Lower leg skin (tissue), 4 donors: ENCODE results near the gene NR5A2. TPM values are rescaled to one million over a fixed set of nuclear protein-coding genes. Genes with fewer than 3 reads are reported as not detected.

Experiments used
- DNase-seq, 2 donors: peaks; one replicate each; pipeline ENCODE4 v3.0.0-alpha.2; 2019; ENCODE audit warnings: low spot score in 2 of 2
- H3K4me3 ChIP-seq: fragments of 200-600 bp; sonication (generic); 2 replicates; pipeline ENCODE4 v1.5.1; 2017; ENCODE audit warnings: mild to moderate bottlenecking, low read depth; ENCODE audit not compliant: poor library complexity, severe bottlenecking
- POLR2A ChIP-seq, 2 donors: fragments of 450-650 bp; IDR thresholded peaks; one replicate each; pipeline ENCODE4 v1.6.1; 2016 to 2017; ENCODE audit warnings: antibody characterized with exemption in 2 of 2, mild to moderate bottlenecking in 1 of 2, moderate library complexity in 1 of 2
- WGBS, 2 donors: methylation state at CpG; one replicate each; pipeline ENCODE4 v1.1.5; 2018; 5-methylcytosine and 5-hydroxymethylcytosine counted together
- intact Hi-C: fragments of 100-400 bp; cut with DNase I; formaldehyde crosslinking; loops from one replicate; pipeline ENCODE4 v1.15.0; 2023; ENCODE audit warnings: low total_unique reads
- total RNA-seq, 4 donors: library from RNA; depleted of rRNA; stranded (reverse); fragments of >200 nt; gene quantifications; one replicate each; pipeline ENCODE4 v1.1.0, GENCODE V29; 2016
- TF ChIP-seq, protein P1 (sequence below), 3 donors: fragments of 450-650 bp; IDR thresholded peaks; one replicate each; pipeline ENCODE4 v1.5.1; 2016; ENCODE audit warnings: antibody characterized with exemption in 3 of 3, mild to moderate bottlenecking in 3 of 3, moderate library complexity in 2 of 3

NR5A2 gene
- total RNA-seq, 4 donors from 2014 or later, result 0.59 to 2.4 (median 1.2) TPM

DNA sequence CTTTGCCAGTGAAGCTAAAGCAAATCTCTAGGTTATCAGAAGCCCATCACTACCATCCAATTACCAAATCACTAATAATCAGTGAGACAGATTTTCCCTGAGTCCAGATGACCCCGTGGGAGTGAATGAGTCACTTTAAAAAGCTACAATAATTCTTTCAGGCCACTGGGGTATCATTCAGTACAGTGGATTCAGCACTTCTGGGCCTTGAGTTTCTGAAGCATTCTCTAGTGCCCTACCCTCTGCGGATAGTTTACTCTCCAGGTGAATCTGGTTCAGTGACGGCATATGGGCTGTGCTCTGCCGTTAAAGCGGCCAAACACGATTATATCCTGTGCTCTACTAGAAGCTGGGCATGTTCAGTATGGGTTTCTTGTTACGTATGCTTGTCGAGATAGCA is 26.1 kb downstream of the NR5A2 start:
- 70 to 71% methylated on average over 8 of the region's 8 CpGs for WGBS, 2 donors
- H3K4me3 ChIP-seq, result no peak overlapping the region
- intact Hi-C loops, result no loop called here
- no peak for DNase-seq
- TF ChIP-seq, protein P1, sequence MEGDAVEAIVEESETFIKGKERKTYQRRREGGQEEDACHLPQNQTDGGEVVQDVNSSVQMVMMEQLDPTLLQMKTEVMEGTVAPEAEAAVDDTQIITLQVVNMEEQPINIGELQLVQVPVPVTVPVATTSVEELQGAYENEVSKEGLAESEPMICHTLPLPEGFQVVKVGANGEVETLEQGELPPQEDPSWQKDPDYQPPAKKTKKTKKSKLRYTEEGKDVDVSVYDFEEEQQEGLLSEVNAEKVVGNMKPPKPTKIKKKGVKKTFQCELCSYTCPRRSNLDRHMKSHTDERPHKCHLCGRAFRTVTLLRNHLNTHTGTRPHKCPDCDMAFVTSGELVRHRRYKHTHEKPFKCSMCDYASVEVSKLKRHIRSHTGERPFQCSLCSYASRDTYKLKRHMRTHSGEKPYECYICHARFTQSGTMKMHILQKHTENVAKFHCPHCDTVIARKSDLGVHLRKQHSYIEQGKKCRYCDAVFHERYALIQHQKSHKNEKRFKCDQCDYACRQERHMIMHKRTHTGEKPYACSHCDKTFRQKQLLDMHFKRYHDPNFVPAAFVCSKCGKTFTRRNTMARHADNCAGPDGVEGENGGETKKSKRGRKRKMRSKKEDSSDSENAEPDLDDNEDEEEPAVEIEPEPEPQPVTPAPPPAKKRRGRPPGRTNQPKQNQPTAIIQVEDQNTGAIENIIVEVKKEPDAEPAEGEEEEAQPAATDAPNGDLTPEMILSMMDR (IDR thresholded peaks at IDR 0.05), result no peak
- no peak for TF ChIP-seq POLR2A (IDR thresholded peaks at IDR 0.05)

DNA sequence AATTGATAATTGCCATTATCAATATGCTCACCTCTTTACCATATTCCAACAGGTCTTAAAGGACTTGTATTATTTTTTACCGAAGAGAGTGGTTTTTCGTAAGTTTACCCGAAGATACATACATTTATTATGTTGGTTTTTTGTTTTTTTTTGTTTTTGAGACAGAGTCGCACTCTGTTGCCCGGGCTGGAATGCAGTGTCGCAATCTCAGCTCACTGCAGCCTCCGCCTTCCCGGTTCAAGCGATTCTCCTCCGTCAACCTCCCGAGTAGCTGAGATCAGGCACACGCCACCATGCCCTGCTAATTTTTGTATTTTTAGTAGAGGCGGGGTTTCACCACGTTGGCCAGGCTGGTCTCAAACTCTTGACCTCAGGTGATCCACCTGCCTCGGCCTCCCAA is 30.8 kb downstream of the NR5A2 start:
- 90 to 92% methylated on average over 15 of the region's 15 CpGs for WGBS, 2 donors
- TF ChIP-seq, protein P1 (IDR thresholded peaks at IDR 0.05), result no peak
- TF ChIP-seq POLR2A (IDR thresholded peaks at IDR 0.05), result no peak

DNA sequence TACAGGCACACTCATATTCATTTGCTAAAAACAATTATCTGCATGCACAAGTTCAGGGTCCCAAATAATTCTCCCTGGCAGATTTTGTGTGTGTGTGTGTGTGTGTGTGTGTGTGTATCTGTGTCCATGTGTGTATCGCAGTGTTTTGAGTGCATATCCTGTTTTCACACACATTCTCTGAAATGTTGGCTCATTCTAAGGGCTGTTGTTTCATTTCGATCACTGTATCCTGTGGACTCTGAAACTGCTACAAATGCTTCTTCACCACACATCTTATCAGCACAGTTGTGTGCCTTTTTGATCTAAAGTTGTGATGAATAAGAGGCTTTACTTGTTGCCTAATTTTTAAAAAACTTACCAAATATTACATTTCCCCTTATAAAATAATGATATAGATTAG is 34.6 kb downstream of the NR5A2 start:
- intact Hi-C loops, result no loop called here
- DNase-seq, result no peak
- WGBS, 2 donors, result 61 to 66% methylated on average over 2 of the region's 2 CpGs
- no peak overlapping the region for H3K4me3 ChIP-seq
- TF ChIP-seq POLR2A (IDR thresholded peaks at IDR 0.05), result no peak
- TF ChIP-seq, protein P1 (IDR thresholded peaks at IDR 0.05), result no peak

More for the DNA sequence above, 30.8 kb downstream of the NR5A2 start:
- no peak for DNase-seq
- intact Hi-C loops, result no loop called here
- H3K4me3 ChIP-seq, result no peak overlapping the region

DNA sequence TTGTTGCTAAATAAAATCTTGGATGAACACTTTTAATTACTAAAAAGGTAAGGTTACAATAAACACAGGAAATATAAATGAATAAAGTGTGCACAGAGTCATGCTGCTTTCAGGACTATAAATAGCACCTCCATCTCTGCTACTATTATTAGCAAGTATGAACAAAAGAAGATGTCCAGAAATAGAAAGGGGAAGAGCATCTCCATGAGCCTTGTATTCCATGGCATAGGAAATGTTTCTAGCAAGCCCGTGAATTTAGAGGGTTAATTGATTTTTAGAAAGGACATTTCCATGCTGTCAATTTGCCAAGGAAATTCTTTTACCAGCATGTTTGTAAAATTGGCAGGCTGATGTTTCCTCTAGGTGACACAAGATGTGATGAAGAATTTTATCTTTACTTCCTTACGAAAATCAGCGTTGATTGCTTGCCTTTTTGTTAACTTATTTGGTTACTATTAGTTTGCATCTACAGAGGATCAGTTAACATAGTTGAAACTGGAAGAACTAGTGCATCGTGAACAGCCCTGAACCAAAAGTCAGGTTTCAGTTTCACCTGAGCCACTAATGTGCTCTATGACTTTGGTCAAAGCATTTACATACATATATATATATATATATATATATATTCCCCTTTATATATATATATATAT is 45.3 kb downstream of the NR5A2 start:
- no peak overlapping the region for H3K4me3 ChIP-seq
- DNase-seq, result no peak
- no peak for TF ChIP-seq POLR2A (IDR thresholded peaks at IDR 0.05)
- WGBS, 2 donors, result 55 to 58% methylated on average over 4 of the region's 4 CpGs
- intact Hi-C loops, result no loop called here

DNA sequence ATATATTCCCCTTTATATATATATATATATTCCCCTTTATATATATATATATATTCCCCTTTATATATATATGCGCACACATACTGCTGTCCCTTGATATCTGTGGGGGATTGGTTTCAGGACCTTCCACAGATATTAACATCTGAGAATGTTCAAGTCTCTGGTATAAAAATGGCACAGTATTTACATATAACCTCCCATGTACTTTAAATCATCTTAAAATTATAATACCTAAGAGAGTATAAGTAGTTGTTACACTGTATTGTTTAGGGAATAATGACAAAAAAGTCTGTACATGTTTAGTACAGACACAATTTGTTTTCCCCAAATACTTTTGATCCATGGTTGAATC is 45.8 kb downstream of the NR5A2 start:
- intact Hi-C loops, result no loop called here

DNA sequence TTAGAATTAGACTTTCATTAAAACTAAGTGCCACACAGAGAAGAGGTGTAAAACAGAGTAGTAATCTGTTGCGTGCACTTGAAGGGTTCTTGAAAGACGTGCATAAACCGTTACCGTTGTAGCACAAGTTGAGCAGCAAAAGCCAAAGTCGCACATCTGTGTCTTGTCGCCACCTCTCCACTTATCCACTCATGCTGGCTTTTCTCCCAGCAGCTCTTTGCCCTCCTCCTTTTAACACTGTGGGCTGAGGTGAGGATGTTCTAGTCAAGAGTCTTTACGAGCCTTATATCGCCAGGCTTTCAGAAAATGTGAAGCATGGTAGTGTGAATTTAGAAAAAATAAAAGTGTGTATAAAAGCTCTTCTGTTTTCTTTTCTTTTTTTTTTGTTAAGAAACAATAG is 48.0 kb downstream of the NR5A2 start:
- 33 to 43% methylated on average over 8 of the region's 8 CpGs for WGBS, 2 donors
- DNase-seq, result no peak
- TF ChIP-seq, protein P1 (IDR thresholded peaks at IDR 0.05), result no peak
- no peak for TF ChIP-seq POLR2A (IDR thresholded peaks at IDR 0.05)
- H3K4me3 ChIP-seq, result no peak overlapping the region
- intact Hi-C loops, result no loop called here

More for the DNA sequence above, 45.8 kb downstream of the NR5A2 start:
- TF ChIP-seq POLR2A (IDR thresholded peaks at IDR 0.05), result no peak
- TF ChIP-seq, protein P1 (IDR thresholded peaks at IDR 0.05), result no peak
- DNase-seq, result no peak
- no peak overlapping the region for H3K4me3 ChIP-seq
- WGBS, 2 donors, result 87 to 91% methylated on average over 1 of the region's 1 CpG
